Endometrium (tissue), 2 donors: ENCODE measurements around the gene HS3ST3A1.

Experiments used
- FAIRE-seq: peaks from 2 replicates; lab custom pipeline; 2012; peaks lifted over from hg19 to GRCh38; lab: Jason Lieb, UNC
- donor health status: control.
- donor health status: control.

Gene HS3ST3A1

GRCh38 chr17:13601776-13602551, at the start of gene HS3ST3A1:
Gene HS3ST3A1, minus strand, starts transcription at chr17:13601929. Its CDS starts 800 bp downstream, at chr17:13601129.
- no peak for FAIRE-seq

GRCh38 chr17:13650096-13650675, 48.5 kb upstream of the HS3ST3A1 start:
- peak; percentile 63 for FAIRE-seq

DNA sequence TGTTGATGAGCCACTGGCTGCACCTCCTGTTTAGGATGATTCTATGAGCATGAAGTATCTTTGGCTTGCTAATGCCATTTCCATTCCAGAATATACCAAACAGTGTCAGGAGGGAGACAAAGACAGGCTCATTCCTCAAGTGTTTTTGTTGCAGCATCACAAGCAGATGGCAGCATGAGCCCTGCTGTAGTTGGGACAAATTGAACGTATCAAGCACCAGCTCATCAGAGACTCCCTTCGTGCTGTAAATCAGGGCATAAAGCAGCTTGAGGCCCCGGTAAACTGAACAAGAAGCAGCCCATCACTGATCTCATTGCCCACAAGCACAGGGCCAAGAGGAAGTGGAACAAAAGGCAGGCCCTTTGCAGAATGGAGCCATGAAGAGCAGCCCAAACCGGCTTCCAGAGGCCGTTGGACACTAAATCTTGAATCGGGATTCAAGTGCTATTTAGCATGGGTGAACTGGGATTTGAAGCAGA, 45.9 kb upstream of the HS3ST3A1 start:
- no peak for FAIRE-seq

DNA sequence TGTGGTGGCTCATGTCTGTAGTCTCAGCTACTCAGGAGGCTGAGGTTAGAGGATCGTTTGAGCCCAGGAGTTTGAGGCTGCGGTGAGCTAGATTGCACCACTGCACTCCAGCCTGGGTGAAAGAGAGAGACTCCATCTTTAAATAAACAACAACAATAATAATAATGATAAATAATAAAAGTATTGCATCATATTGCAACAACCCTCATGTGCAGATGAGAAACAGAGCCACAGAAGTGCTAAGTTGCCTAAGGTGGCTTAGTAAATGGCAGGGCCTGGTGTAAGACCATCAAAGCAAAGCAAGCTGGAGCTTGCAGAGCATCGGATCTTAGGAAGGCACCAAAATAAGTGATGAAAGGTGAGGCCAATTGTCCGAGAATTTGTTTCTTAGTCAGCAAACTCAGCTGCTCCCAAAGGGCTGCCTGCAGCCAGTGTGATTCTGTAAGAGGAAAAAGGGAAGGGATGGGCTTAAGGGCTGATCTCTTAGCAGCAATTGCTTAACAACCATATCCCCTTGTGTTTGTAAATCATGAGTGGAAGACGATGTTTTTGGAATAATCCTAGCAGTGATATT, 45.3 kb upstream of the HS3ST3A1 start:
- FAIRE-seq, result no peak

DNA sequence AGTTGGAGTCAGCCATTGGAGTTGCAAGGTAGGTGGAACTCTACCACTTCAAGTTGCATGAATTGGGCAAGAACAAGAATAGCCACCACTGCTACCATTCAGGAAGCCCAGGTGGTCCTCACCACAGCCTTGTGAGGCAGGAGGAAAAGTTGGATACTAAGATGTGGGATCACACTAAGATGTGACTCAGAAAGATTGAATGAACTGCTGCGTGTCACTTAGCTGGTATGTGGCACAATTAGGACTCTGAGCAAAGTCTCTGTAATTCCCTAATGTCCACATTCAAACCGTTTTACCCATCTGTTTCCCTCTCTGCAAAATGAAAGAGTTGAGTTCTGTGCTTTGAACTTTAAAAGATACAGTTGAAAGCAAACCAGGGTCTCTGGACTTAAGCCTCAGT, 44.7 kb upstream of the HS3ST3A1 start:
- no peak for FAIRE-seq

- FAIRE-seq, result no peak
Observed at GRCh38 chr17:13643180-13643579, 41.5 kb upstream of the HS3ST3A1 start.

DNA sequence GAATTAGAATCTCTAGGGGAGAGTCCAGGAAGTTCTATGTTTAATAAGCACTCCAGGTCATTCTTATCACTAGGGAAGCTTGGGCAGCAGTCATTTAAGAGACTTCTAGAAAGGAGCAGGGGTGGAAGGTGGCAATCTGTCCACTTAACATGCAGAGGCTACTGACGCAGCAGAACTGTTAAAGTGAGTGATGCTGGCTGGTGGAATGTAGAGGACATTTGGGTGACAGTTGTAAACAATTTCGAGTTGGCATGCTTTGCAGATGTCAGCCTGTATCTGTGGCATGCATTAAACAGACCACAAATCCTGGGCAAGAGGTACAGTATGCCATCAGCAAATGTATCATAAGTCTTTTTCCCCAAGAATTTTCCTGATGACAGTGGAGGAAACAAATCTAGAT, 40.5 kb upstream of the HS3ST3A1 start:
- FAIRE-seq, result no peak

- FAIRE-seq, result no peak
Observed at GRCh38 chr17:13640551-13640950, 38.8 kb upstream of the HS3ST3A1 start.

GRCh38 chr17:13638855-13639458, 37.2 kb upstream of the HS3ST3A1 start:
- no peak for FAIRE-seq

- FAIRE-seq, result no peak
Observed at GRCh38 chr17:13636951-13637350, 35.2 kb upstream of the HS3ST3A1 start.

- FAIRE-seq, result no peak
Observed at GRCh38 chr17:13635951-13636350, 34.2 kb upstream of the HS3ST3A1 start.

GRCh38 chr17:13634021-13634420, 32.3 kb upstream of the HS3ST3A1 start:
- no peak for FAIRE-seq

DNA sequence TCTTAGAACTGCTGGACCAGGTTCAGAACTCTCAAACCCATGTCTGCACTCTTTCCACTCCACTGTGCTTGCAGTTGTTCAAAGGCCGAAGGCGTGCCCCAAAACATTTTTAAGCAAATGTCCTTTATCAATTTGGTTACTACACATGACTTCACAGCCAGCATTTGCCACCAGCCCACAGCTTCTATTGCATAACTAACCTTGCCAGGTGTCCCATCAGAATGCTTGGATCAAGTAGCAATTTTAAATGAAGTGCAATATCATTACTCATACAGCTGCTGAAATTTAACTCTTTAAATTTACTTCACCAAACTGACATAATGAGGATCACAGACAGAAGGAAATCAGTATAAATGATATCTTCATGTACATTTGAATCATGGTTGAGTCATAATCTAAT, 29.8 kb upstream of the HS3ST3A1 start:
- no peak for FAIRE-seq

DNA sequence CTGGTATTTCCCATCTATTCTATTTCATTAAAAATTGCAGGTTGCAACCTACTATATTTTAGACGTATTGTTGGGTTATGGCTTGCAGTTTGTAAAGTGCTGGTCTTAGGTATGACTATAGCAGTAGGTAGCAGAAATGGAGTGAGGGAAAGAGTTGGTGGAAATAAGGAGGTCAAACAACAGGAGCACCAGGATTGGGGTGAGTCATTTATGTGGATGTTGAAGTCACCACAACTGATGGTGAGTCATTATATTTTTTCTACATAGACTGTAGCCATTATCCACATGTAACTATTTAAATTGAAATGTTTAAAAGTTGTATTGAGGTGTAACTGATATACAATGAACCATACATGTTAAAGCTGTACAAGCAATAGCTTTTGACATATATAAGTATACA, 25.0 kb upstream of the HS3ST3A1 start:
- FAIRE-seq, result no peak

DNA sequence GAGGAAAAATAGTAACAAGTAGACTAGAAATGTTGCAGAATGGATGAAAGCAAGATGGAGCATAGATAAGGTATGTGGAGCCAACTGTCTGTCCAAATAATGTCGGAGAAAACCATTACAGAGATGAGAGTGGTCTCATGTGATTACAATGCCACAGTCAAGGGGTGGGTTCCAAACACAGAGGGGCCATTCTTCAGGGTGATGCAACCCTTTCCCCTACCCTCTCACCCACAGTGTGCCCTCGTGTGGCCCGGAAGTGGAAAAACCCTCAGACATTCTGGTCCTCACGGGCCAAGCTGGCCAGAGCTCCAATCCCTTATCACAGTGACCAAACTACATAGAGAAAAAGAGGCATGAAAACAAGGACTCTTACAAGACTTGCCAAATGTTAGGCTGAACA, 17.7 kb upstream of the HS3ST3A1 start:
- FAIRE-seq, result no peak

DNA sequence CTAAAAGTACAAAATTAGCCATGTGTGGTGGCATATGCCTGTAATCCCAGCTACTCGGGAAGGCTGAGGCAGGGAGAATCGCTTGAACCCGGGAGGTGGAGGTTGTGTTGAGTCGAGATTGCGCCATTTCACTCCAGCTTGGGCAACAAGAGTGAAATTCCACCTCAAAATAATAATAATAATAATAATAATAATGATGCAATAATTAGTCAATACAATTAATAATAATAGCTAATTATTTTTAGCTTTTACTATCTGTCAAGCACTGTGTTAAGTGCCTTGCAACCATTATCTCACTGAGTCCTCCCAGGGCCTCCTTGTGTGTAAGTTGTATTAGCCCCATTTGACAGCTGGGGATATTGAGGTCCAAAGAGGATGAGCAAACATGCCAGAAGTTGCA, 14.3 kb upstream of the HS3ST3A1 start:
- FAIRE-seq, result no peak

DNA sequence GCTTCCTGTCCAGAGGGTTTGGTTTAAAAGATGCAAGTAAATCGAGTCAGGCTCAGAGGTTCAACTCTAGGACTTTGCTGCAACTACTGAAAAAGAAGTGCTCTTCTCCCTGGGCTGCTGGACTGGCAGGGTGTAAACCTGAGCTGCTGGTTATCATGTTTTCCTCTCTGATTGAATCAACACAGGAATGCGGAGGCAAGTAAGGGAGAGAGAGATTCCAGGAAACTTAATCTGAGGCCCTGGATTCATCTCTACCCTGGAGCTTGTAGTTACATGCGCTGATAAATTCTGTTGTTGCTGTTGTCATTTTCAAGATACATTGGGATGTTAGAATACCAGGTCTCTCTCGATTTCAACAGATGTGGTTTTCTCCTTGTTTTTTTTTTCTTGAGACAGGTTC, 8.2 kb upstream of the HS3ST3A1 start:
- FAIRE-seq, result no peak

GRCh38 chr17:13601322-13601775, 380 bp downstream of the HS3ST3A1 start:
- FAIRE-seq, result no peak

DNA sequence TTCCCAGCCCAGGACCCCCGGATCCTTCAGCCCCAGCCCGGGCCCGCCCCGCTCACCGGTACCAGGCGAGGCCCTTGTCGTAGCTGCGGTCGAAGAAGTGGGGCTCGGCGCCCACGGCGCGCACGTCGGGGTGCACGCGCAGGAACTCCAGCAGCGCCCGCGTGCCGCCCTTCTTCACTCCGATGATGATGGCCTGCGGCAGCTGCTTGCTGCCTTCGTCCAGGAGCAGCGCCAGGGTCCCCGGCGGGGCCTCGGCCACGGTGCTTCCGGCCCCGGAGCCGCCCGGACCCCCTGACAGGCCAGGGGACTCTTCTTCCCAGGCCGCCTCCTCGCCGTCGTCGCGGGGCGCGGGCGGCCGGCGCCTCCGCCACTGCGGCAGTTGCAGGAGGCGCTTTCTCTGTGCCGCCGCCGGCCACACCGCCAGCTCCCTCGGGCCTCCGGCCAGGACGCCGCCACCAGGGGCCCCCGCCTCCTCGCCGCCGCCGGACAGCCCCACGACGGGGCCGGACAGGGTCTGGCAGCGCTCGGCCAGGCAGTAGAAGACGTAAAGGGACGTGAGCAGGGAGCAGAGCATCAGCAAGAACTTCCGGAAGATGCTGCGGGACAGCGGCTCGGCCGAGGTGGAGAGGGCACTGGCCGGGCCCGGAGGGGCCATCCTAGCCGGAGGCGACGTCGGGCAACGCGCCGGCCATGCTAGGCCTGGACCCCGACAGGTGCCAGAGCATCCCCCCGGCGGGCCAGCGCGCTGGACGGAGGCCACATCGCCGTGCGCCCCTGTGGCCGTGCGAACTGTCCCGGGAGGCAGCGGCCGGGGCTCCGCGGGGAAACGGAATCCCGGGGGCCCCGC, 1.0 kb downstream of the HS3ST3A1 start:
- no peak for FAIRE-seq

DNA sequence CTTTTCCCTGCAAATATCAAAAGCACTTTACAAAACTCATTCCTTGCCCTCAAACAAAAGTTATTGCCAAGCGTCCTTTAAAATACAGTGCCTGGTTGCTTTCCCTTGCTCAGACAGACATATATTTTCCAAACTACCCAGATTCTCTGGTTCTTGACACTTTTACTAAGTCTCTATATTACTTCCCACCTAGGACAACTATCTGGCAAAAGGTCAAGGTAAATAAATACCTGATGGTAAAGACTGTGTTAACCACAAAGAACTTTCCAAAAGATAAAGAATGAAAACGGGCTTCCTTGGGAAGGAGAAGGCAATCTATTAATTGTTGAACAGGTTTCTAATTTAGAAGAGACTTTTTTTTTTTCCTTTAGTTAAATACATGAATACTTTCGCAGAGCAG, 1.9 kb downstream of the HS3ST3A1 start:
- FAIRE-seq, result no peak

DNA sequence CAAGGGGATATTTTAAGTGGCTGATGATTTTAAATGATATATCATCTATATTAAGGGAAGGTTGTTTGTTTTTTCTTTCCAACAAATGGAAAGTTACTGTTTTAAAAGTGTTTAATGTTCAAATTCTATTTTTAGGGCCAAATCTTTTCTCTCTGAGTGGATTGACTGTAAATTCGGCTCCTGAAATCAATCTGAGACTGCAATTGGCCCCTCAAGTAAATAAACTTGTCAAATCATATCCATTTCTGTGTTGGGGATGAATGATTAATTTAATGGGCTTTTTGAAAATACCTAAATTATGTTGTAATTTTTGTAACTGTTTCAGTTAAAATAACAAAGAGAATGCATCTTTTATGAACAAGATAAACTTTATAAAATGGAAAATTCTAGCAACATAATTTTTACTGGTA, 2.6 kb downstream of the HS3ST3A1 start:
- no peak for FAIRE-seq
